GM19395 (cell line): Measurements from ENCODE around the gene KRT17.
"Not testable (repeated sequence)": the region's sequence is repeated elsewhere in the genome, so short reads cannot be mapped to it uniquely, and the experiment has no call there.

ENCODE experiments used
- ATAC-seq: cut with Tn5 transposase; IDR thresholded peaks from one replicate; pipeline ENCODE4 v1.9.1; 2021; ENCODE audit warnings: mild to moderate bottlenecking, moderate library complexity; ENCODE audit not compliant: unreplicated experiment

Gene KRT17

DNA sequence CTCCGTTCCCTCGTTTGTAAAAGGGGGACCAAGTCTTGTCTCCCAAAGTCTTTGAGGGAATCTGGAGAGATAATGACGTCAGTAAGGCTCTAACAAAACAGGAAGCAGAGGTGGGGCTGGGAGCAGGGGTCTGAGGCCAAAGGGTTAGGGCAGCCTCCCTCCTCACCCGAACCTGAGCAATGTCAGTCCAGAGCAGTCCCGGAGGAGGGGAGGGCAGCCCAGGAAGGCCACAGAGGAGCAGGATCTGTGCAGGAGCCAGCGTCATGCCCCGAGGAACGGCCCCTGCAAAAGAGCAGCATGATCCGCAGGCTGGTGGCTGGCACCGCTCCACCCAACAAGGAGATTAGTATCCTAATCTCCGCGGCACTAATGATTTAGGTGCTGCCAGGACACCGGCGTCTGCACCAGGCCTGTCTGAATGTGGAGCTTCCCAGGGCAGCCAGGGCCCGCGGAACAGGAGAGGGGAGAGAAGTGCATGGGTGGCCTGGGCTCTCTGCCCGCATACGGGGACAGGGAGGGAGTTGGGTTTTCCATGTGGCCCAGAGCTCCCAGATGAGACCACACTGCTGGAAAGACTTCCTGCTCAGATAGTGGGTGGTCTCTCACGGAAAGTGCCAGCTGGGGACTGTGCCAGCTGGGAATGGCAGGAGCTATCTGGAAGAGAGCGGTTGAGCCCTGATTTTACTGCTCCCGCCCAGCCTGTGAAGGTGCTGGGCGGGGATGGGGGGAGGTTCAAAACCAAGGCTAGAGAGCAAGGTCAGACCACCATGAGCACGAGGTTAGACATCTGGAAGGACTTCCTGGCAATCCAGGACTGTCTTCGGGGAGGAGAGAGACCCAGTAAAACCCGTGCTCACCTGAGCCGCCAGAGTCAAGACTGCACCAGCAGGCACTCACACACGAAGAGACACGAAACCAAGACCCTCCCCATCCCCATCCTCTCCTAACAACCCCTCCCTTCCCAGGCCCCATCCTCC is 11.0 kb upstream of the KRT17 start:
- no peak for ATAC-seq

- no peak for ATAC-seq
These were observed 10.3 kb upstream of the KRT17 start for GRCh38 chr17:41634639-41635038.

DNA sequence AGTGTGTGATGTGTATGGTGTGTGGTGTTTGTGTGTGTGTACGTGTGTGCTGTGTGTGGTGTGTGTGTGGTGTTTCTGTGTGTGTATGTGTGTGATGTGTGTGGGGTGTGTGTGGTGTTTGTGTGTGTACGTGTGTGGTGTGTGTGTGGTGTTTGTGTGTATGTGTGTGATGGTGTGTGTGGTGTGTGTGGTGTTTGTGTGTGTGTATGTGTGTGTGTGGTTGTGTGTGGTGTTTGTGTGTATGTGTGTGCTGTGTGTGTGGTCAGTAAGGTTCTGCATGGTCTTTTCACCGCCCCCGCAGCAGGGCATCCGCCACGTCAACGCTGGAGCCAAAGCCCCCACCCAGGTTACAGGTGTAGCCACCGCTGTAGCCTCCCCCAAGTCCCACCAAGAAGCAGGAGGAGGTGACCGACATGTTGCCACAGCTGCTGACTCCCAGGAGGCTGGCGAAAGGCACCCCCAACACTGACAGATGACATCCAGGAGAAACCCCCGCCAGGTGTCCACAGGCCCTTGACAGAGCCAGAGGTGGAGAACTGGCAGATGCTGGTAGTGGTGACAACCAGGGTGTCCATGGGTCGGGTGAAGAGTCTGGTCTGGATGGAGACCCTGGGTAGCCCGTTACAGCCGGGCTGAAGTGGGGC is 9.3 kb upstream of the KRT17 start:
- ATAC-seq, result no peak

GRCh38 chr17:41632482-41633105 is 8.2 kb upstream of the KRT17 start:
- no peak for ATAC-seq

GRCh38 chr17:41631898-41632285 is 7.5 kb upstream of the KRT17 start:
- no peak for ATAC-seq

- no peak for ATAC-seq
These were observed 6.9 kb upstream of the KRT17 start for GRCh38 chr17:41631025-41631897.

DNA sequence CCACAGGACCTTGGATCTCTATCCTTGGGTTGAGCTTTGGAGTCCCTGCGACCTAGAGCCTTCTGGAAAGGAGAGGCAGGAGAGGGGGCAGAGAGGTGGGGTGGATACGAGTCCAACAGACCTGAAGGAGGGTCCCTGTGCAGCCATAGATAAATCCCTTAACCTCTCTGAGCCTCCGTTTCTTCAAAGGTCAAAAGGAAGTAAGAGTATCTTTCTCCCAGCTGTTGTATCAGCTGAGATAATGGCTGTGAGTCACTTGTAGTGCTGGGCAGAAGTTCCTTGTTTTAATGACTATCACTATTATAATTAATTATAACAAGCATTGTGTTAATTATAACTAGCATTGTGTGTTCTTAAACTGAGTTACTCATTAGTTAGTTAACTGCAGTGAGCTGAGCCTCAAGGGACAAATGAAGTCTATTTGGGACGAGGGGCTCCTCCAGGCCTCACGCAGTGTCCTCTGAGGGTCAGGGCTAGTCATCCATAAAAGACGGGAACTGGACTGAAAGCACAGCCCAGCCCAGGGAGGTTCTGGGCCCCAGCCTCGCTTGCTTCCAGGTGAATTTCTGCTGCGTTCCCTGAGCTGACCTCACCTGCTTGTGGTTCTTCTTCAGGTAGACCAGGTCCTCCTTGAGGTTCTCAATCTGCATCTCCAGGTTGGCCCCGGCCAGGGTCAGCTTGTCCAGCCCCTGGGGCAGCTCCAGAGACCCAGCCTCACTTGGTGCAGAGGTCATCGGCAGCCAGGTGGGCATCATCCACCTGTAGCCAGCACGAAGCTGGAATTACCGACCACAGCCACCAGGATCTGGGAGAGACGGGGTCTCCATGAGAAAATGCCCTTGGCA is 5.7 kb upstream of the KRT17 start:
- no peak for ATAC-seq

- no peak for ATAC-seq
These were observed 4.9 kb upstream of the KRT17 start for GRCh38 chr17:41629316-41629715.

DNA sequence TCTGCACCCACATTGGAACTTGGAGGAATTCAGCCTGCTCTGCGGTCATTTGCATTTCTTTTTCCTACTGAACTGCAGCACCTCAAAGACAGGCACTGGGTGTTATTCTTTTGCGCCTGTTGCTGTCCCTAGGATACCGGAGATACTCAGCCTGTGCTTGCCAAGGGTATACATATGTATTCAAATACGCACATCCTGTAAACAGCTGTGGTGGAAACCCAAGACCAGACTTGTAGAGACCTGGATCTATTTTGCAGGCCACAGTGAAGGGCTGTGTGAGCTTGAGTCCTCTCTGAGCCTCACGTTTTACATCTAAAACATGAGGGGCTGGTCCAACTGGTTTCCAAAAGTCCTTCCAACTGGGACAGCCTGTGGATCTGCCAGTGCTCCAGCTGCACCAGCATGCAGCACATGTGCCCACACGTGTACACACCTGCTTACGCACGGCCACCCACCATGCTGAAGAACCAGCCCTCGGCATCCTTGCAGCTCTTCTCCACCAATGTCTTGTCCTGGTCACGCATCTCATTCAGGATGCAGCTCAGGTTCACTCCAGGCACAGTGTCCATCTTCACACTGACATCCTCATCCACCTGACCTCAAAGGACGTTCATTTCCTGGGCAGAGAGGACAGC is 4.4 kb upstream of the KRT17 start:
- ATAC-seq, result not testable (repeated sequence)

GRCh38 chr17:41628073-41628370 is 3.6 kb upstream of the KRT17 start:
- not testable (repeated sequence) for ATAC-seq

- ATAC-seq, result no peak
These were observed 3.1 kb upstream of the KRT17 start for GRCh38 chr17:41627316-41628072.

GRCh38 chr17:41626914-41627295 is 2.5 kb upstream of the KRT17 start:
- not testable (repeated sequence) for ATAC-seq

GRCh38 chr17:41626028-41626913 is 1.9 kb upstream of the KRT17 start:
- ATAC-seq, result not testable (repeated sequence)

- ATAC-seq, result no peak
These were observed 1.2 kb upstream of the KRT17 start for GRCh38 chr17:41625602-41626001.

DNA sequence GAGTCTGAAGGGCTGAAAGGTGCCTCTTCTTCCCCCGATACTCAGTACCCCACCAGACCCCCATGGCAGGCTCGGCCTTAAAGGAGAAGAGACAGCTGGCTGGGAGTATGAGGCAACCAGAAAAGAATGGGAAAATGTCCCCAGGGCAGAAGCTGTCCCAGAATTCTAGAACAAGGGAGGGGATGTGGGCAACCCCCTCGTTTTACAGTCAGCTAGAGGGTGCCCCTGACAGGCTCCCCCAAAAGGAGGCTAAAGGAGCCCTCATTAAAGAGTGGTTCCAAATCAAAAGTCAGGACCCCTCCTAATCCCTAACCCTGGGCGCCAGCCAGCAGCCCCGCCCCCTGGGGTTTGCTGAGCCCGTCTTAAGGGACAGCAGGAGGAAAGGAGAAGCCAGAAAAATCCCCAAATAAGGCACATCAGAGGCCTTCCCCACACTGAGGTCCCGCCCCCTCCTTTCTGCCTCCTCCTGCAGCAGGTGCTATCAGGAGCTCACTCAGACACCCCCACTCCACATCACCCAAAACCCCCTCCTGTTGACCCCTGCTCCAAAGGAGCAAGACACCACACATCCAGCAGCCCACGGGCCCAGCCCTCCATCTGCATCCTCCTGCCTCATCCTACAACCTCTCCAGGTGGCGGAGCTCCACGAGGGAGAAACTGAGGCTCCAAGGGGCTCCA is 1.1 kb downstream of the KRT17 start:
- ATAC-seq, result not testable (repeated sequence)

DNA sequence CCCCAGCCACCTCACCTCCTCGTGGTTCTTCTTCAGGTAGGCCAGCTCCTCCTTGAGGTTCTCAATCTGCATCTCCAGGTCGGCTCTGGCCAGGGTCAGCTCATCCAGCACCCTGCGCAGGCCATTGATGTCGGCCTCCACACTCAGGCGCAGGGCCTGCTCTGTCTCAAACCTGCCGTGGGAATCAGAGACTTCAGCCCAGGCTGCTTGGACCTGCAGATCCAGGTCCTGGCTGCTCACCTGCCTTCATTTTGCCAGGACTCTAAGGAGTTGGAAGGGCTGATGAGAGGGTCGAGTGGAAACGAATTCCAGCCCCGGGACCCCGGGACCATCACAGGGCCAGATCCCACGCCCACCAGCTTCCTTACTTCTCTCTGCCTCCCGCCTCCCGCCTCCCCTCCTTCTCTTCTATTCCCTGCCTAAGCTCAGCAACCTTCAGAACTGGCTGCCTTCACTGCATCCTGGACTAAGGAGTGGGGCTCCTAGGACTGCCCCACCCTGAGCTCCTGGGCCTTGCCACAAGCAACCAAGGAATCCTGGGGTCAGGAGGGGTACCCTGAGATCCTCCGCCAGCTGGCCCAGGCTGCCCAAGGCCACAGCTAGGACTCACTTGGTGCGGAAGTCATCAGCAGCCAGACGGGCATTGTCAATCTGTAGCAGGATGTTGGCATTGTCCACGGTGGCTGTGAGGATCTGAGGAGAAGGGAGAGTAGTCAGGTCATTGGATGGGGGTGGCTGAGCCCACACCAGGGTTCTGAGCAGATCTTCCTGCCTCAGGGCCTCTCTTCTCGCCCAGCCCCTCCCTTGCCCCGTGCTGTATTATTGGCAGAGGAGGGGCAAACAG is 1.8 kb downstream of the KRT17 start:
- not testable (repeated sequence) for ATAC-seq
